HT-29 (cell line): Measurements from ENCODE around the gene ZNF274. TPM values are rescaled to one million over a fixed set of nuclear protein-coding genes. Genes with fewer than 3 reads are reported as not detected.
"Not testable (repeated sequence)": the region's sequence is repeated elsewhere in the genome, so short reads cannot be mapped to it uniquely, and the experiment has no call there.

ENCODE experiments used
- DNase-seq: peaks from one replicate; pipeline ENCODE4 v3.0.0-alpha.2; 2015; ENCODE audit warnings: low spot score
- total RNA-seq: library from RNA; depleted of rRNA; stranded (reverse); fragments of >200 nt; shearing (Covaris generic); gene quantifications from 2 replicates; pipeline ENCODE4 v1.2.3, GENCODE V29; 2014

The ZNF274 gene
- total RNA-seq, 1 experiment from 2014 or later, result 11.1 TPM

GRCh38 chr19:58212336-58213074 is 29.6 kb downstream of the ZNF274 start:
- DNase-seq, result no peak

- DNase-seq, result no peak
These were observed 30.2 kb downstream of the ZNF274 start for GRCh38 chr19:58213075-58213369.

- no peak for DNase-seq
These were observed 34.2 kb downstream of the ZNF274 start for GRCh38 chr19:58217069-58217481.

- DNase-seq, result no peak
These were observed 34.9 kb downstream of the ZNF274 start for GRCh38 chr19:58217607-58218391.

GRCh38 chr19:58218899-58219298 is 36.0 kb downstream of the ZNF274 start:
- DNase-seq, result peak; percentile 39

- DNase-seq, result peak; percentile 5
These were observed 45.2 kb downstream of the ZNF274 start for GRCh38 chr19:58227964-58228584.

- DNase-seq, result peak; percentile 90
These were observed 45.9 kb downstream of the ZNF274 start, which contains the start of gene ZNF544 for GRCh38 chr19:58228585-58229254. ZNF544 (plus strand) TSS chr19:58228914; CDS start chr19:58244024, 15,110 bp downstream.

GRCh38 chr19:58229255-58229639 is 46.4 kb downstream of the ZNF274 start:
- peak; percentile 48 for DNase-seq

GRCh38 chr19:58237324-58237723 is 54.5 kb downstream of the ZNF274 start:
- no peak for DNase-seq

- DNase-seq, result no peak
These were observed 60.5 kb downstream of the ZNF274 start for GRCh38 chr19:58243351-58243750.

GRCh38 chr19:58248886-58249285 is 66.0 kb downstream of the ZNF274 start:
- no peak for DNase-seq

- no peak for DNase-seq
These were observed 69.3 kb downstream of the ZNF274 start for GRCh38 chr19:58252102-58252685.

- not testable (repeated sequence) for DNase-seq
These were observed 75.4 kb downstream of the ZNF274 start for GRCh38 chr19:58258259-58258658.

GRCh38 chr19:58261600-58261967 is 78.7 kb downstream of the ZNF274 start:
- DNase-seq, result no peak

GRCh38 chr19:58261968-58262921 is 79.4 kb downstream of the ZNF274 start:
- DNase-seq, result peak; percentile 35

GRCh38 chr19:58262922-58263296 is 80.0 kb downstream of the ZNF274 start:
- no peak for DNase-seq
